ENCODE data around the gene CRY1.
"Not testable (repeated sequence)": the region's sequence is repeated elsewhere in the genome, so short reads cannot be mapped to it uniquely, and the experiment has no call there.

The CRY1 gene

DNA sequence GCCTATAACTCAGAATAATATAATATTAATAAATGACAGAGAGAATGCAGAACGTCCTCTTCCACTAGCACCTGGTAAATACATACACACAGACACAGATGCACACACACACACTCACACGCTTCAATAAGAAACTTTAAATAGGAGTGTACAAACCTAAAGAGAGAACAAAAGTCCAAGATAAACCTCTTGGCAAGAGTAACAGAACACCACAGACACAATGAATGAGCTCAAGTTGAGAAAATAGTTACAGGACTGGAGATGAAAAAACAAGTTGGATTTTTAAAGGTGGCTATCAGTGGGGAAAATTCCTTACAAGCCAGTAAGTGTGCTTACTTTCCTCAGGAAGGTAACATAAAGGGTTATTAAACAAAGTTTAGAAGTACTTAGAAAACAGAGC, 35.2 kb downstream of the CRY1 start:
- no peak for DNase-seq

GRCh38 chr12:107057071-107057834, 36.1 kb downstream of the CRY1 start:
- no peak for DNase-seq

- no peak for DNase-seq
Measured at GRCh38 chr12:107053709-107054108, 39.6 kb downstream of the CRY1 start.

DNA sequence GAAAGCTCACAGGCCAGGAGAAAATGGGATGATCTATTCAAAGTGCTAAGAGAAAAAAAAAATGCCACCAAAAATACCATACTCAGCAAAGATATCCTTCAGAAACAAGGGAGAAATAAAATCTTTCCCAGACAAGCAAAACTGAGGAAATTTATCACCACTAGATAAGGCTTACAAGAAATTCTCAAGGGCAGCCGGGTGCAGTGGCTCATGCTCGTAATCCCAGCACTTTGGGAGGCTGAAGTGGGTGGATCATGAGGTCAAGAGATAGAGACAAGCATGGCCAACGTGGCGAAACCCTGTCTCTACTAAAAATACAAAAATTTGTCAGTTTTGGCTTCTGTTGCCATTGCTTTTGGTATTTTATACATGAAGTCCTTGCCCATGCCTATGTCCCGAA, 48.2 kb downstream of the CRY1 start:
- no peak for DNase-seq

DNA sequence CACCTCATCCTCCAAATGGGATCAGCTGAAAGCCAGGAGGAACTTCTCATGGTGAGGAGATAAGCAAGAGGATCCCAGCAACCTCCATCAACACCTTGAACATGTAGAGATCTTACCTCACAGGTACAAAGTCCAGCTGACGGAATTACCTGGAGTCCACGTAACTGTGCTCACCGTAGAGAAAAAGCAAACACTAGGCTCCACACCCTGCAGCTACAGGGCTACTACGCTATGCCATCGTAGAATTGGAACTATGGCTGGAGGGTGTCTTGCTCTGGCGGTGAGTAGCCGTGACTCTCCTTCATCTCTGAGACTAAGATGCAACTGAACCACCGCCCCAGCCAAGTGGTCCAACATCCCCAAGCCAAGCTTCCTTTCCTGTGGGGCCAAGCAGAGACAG, 50.5 kb downstream of the CRY1 start:
- DNase-seq = no peak

DNA sequence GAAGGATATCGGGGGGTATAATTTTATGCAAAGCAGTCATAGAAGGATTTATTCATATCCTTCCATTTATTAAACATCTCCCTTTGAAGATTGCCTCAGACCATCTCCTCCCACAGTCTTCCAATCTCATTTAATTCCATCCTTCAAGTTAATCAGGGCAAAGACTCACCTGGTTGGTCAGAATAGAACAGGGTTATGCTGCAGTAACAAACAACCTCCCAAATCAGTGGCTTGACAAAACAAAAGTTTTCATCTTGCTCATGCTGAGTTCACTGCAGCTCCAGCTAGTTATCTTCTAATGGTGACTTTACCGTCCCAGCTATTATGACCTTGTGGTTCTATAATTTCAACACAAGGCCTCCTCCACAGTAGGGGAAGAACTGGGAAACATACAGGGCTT, 57.6 kb downstream of the CRY1 start:
- no peak for DNase-seq

DNA sequence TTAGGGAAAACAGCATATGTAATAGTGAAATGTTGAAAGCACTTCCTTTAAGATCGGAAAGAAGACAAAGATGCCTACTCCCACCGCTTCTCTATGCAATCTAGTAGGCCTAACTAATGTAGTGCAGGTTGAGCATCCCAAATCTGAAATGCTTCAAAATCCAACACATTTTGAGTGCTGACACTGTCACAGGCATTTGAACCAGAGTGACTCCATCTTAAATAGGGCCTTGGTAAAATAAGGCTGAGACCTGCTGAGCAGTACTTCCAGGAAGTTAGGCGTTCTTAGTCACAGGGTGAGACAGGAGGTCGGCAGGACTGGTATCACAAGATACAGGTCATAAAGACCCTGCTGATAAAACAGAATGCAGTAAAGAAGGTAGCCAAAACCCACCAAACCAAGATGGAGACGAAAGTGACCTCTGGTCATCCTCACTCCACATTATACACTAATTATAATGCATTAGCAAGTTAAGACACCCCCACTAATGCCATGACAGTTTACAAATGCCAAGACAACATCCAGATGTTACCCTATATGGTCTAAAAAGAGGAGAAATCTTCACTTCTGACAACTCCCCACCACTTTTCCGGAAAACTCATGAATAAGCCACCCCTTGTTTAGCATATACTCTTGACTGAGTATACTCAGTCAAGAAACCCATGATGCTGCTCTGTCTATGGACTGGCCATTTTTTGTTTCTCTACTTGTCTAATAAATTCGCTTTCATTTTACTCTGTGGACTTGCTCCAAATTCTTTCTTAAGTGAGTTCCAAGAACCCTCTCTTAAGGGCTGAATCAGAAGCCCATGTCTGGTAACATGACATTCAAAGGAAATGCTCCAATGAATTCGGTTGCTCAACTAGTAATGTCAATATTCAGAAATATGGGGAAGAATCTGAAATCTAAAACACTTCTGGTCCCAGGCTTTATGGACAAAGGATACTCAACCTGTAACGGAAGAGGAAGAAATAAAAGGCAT, 59.3 kb downstream of the CRY1 start:
- DNase-seq = no peak

GRCh38 chr12:107032266-107032665, 61.1 kb downstream of the CRY1 start:
- DNase-seq = no peak

DNA sequence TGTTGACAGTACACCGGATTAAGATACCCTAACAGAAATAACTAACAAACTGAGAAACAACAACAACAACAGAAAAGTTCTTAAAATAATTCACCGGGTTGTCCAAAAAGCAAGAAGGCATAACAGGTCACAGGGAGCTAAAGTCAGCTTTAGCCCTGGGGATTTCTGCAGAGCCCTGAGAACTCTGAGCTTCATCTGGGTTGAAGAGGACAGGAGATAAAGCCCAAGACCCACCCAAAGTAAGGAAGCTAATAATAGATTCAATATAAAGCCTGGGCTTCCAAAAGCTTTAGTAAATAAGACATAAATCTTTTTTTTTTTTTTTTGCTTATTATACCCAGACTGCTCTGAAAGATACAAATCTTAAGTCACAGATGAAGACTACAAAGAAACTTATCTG, 62.3 kb downstream of the CRY1 start:
- no peak for DNase-seq

GRCh38 chr12:107029081-107029480, 64.3 kb downstream of the CRY1 start:
- no peak for DNase-seq

- no peak for DNase-seq
Measured at GRCh38 chr12:107027636-107028053, 65.7 kb downstream of the CRY1 start.

DNA sequence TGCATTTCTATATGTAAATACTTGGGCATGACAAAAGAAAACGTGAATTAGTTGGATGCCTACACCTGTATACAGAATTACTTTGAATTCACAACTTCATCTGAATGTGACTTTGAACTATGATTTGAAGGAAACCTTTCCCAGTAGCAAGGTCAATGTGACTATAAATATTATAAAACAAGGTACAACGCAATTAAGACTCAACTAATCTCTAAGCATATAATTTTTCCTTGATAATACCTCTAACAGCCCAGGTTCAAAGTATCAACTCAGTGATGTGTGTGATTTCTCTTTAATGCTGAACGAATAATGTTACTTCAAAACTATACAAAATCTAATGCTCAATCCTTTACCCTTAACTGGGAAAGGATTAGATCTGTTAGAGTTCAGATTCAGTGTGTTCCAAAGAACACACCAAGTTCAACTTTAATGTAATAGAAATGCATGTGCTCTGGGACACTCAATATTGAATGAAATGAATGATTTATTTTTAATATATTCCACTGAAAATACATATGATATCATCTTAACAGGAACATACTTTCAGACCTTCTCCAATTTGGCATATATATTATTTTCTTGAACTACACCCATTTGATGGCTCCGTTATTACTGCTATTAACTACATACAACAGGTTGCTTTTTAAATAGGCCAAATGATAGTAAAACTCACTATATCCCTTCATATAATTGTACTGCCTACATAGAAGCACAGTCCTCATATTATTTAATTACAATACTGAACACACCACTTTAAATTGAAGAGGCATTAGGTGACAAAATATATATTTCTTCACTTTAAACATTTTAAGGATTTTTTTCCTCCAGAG, 66.3 kb downstream of the CRY1 start:
- no peak for DNase-seq

DNA sequence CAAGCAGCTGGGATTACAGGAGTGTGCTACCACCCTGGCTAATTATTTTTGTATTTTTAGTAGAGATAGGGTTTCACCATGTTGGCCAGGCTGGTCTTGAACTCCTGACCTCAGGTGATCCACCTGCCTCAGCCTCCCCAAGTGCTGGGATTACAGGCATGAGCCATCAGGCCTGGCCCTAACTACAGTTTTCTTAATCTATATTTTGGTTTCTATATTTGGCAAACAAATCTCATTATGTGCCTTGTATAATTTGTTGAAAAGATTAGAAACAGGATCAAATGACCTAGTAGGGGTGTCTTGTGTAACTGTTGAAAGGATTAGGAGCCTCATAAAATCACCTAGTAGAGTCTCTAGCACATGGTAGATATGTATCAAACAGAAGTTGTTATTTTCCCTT, 67.0 kb downstream of the CRY1 start:
- not testable (repeated sequence) for DNase-seq

GRCh38 chr12:107025671-107026070, 67.7 kb downstream of the CRY1 start:
- DNase-seq = no peak

DNA sequence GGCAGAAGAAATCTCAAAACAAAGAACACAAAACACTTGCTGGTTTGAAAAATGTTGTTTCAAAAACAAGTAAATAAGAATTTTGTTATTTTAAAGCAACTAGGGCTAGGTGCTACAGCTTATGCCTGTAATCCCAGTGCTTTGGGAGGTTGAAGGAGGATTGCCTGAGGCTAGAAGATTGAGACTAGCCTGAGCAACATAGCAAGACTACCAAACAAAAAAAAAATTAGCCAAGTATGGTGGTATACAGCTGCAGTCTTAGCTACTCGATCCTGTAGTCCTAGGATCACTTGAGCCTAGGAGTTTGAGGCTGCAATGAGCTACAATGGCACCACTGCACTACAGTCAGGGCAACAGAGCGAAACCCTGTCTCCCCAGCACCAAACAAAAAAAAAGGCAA, 73.8 kb downstream of the CRY1 start:
- DNase-seq = no peak

DNA sequence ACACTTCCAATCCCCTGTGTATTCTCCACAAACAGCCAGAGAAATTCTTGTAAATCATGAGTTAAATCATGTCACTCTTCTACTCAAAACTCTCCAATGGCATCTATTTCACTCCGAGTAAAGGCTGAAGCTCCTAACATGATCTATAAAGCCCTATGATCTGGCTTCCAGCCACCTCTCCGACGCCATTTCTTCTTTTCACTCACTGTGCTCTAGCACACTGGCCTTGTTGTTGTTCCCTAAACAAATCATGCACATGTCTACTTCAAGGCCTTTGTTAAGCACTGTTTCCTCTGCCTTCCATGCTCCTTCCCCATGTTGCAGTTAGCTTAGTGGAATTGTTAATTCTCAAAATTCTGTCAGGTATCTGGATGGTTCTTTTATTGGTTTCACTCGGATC, 76.3 kb downstream of the CRY1 start:
- no peak for DNase-seq

GRCh38 chr12:107014055-107014454, 79.3 kb downstream of the CRY1 start:
- no peak for DNase-seq

DNA sequence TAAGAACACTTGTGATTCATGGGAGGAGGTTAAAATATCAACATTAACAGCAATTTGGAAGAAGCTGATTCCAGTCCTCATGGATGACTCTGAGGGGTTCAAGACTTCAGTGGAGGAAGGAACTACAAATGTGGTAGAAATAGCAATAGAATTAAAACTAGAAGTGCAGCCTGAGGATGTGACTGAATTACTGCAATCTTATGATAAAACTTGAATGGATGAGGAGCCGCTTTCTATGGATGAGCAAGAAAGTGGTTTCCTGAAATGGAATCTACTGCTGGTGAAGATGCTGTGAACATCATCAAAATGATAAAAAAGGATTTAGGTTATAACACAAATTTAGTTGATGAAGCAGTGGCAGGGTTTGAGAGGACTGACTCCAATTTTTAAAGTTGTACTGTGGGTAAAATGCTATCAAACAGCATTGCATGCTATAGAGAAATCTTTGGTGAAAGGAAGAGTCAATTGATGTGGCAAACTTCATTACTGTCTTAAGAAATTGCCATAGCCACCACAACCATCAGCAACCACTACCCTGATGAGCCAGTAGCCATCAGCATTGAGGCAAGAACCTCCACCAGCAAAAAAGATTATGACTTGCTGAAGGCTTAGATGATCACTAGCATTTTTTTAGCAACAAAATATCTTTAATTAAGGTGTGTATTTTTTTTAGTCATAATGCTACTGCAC, 80.5 kb downstream of the CRY1 start:
- DNase-seq = no peak

GRCh38 chr12:107011519-107011918, 81.8 kb downstream of the CRY1 start:
- no peak for DNase-seq

DNA sequence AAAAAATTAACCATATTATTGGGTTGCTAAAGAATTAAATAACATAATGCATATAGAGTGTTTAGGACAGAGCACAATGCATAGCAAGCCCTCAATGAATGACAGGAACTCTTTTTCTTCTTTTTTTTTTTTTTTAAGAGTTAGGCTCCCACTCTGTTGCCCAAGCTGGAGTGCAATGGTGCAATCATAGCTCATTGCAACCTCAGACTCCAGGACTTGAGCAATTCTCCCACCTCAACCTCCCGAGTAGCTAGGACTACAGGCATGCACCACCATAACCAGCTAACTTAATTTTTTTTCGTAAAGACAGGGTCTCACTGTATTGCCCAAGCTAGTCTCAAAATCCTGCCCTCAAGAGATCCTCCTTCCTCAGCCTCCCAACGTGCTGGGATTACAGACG, 85.9 kb downstream of the CRY1 start:
- DNase-seq = no peak

DNA sequence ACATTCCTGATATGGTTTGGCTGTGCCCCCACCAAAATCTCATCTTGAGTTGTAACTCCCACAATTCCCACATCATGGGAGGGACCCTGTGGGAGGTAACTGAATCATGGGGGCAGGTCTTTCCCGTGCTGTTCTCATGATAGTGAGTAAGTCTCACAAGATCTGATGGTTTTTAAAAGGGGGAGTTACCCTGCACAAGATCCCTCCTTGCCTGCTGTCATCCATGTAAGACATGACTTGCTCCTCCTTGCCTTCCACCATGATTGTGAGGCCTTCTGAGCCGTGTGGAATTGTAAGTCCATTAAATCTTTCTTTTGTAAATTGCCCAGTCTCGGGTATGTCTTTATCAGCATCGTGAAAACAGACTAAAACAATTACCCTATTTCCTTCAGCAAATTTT, 90.7 kb downstream of the CRY1 start:
- not testable (repeated sequence) for DNase-seq

DNA sequence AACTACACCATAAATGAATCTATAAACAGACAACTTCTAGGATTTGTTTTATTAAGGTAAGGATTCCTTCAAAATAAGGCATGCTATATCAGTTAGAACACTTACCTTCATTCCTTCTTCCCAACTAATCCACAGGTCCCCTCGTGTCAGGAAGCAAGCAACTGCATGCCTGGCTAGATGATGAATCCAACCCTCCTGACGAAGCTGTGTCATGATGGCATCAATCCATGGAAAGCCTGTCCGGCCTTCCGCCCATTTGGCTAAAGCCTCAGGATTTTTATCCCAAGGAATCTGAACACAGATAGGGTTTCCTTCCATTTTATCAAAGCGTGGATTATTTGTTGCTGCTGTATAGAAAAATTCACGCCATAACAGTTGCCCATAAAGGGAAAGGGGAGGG, 93.9 kb downstream of the CRY1 start:
- no peak for DNase-seq

- no peak for DNase-seq
Measured at GRCh38 chr12:106997916-106998315, 95.4 kb downstream of the CRY1 start.
